Measurements from ENCODE around the gene MYO3B. TPM values are rescaled to one million over a fixed set of nuclear protein-coding genes. Genes with fewer than 3 reads are reported as not detected.

The MYO3B gene
- total RNA-seq, 1 experiment from 2014 or later, result 0.09 TPM

DNA sequence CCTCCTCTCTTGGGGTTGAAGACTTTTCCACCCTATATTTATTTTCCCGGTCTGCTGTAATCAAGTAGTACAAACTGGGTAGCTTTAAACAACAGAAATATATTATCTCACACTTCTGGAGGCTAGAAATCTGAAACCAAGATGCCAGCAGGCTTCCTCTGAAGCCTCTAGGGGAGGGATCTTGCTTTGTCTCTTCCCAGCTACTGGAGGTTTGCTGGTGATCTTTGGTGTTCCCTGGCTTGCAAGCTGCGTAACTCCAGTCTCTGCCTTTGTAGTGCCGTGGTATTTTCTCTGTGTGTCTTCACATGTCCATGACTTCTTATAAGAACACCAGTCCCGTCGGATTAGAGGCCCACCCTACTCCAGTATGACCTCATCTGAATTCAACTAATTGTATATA is 44.4 kb downstream of the MYO3B start:
- H3K27me3 ChIP-seq (replicated peaks; ENCODE audit: control insufficient read depth, insufficient read depth, low read length), result no peaks in the 10 kb centered on the region
- Mint-ChIP-seq H3K4me3 (ENCODE audit: unreplicated experiment) (no peak overlapping the region), H3K27ac (ENCODE audit: unreplicated experiment) (no peak overlapping the region), H3K9me3 (ENCODE audit: unreplicated experiment) (no peaks in the 10 kb centered on the region), H3K27me3 (ENCODE audit: insufficient read depth, unreplicated experiment) (no peaks in the 10 kb centered on the region), H3K36me3 (ENCODE audit: insufficient read depth, unreplicated experiment) (no peaks in the 10 kb centered on the region), H3K4me1 (ENCODE audit: low read depth, unreplicated experiment) (no peaks in the 10 kb centered on the region)
- BruUV-seq (replicated peaks), result no TSS peak
- intact Hi-C loops (cut with micrococcal nuclease; ENCODE audit: unreplicated experiment), result no loop called here
- no peak overlapping the region for H3K4me3 ChIP-seq (ENCODE audit: low read depth, low read length)
- TF ChIP-seq CTCF (IDR thresholded peaks at IDR 0.05; ENCODE audit: insufficient read depth in 1 of 2, low read depth in 1 of 2, low read length in 1 of 2, severe bottlenecking in 1 of 2, unreplicated experiment in 1 of 2), result no peak
- DNase-seq, result no peak
- no peaks in the 10 kb centered on the region for H3K4me1 ChIP-seq
- POLR2A ChIA-PET, result no interaction called here
- CTCF ChIA-PET, result no interaction called here
- H3K36me3 ChIP-seq (ENCODE audit: control insufficient read depth, insufficient read depth, low read length), result no peaks in the 10 kb centered on the region
- no peaks in the 10 kb centered on the region for H3K9me3 ChIP-seq

- Mint-ChIP-seq H3K27ac (ENCODE audit: unreplicated experiment) (no peak overlapping the region), H3K27me3 (ENCODE audit: insufficient read depth, unreplicated experiment) (no peaks in the 10 kb centered on the region)
- POLR2A ChIA-PET, result no interaction called here
Measured at GRCh38 chr2:170222842-170223241, 44.9 kb downstream of the MYO3B start.

GRCh38 chr2:170224692-170225294 is 46.8 kb downstream of the MYO3B start:
- no peak overlapping the region for H3K4me3 ChIP-seq (ENCODE audit: low read depth, low read length)

More at GRCh38 chr2:170222842-170223241, 44.9 kb downstream of the MYO3B start:
- Histone ChIP-seq H3K36me3 (ENCODE audit: control insufficient read depth, insufficient read depth, low read length) (no peaks in the 10 kb centered on the region), H3K4me1 (no peaks in the 10 kb centered on the region), H3K27me3 (replicated peaks; ENCODE audit: control insufficient read depth, insufficient read depth, low read length) (no peaks in the 10 kb centered on the region), H3K4me3 (ENCODE audit: low read depth, low read length) (no peak overlapping the region), H3K9me3 (no peaks in the 10 kb centered on the region)
- Mint-ChIP-seq H3K4me1 (ENCODE audit: low read depth, unreplicated experiment) (no peaks in the 10 kb centered on the region), H3K9me3 (ENCODE audit: unreplicated experiment) (no peaks in the 10 kb centered on the region), H3K36me3 (ENCODE audit: insufficient read depth, unreplicated experiment) (no peaks in the 10 kb centered on the region), H3K4me3 (ENCODE audit: unreplicated experiment) (no peak overlapping the region)
- no peak for DNase-seq
- CTCF ChIA-PET, result no interaction called here
- TF ChIP-seq CTCF (IDR thresholded peaks at IDR 0.05; ENCODE audit: insufficient read depth in 1 of 2, low read depth in 1 of 2, low read length in 1 of 2, severe bottlenecking in 1 of 2, unreplicated experiment in 1 of 2), result no peak
- intact Hi-C loops (cut with micrococcal nuclease; ENCODE audit: unreplicated experiment), result no loop called here
- BruUV-seq (replicated peaks), result no TSS peak

More at GRCh38 chr2:170224692-170225294, 46.8 kb downstream of the MYO3B start:
- Mint-ChIP-seq H3K27ac (ENCODE audit: unreplicated experiment) (no peak overlapping the region), H3K9me3 (ENCODE audit: unreplicated experiment) (no peaks in the 10 kb centered on the region), H3K4me1 (ENCODE audit: low read depth, unreplicated experiment) (no peaks in the 10 kb centered on the region), H3K27me3 (ENCODE audit: insufficient read depth, unreplicated experiment) (no peaks in the 10 kb centered on the region), H3K36me3 (ENCODE audit: insufficient read depth, unreplicated experiment) (no peaks in the 10 kb centered on the region), H3K4me3 (ENCODE audit: unreplicated experiment) (no peak overlapping the region)
- no peak for DNase-seq
- H3K9me3 ChIP-seq, result no peaks in the 10 kb centered on the region
- H3K4me1 ChIP-seq, result no peaks in the 10 kb centered on the region
- no peaks in the 10 kb centered on the region for H3K36me3 ChIP-seq (ENCODE audit: control insufficient read depth, insufficient read depth, low read length)
- no TSS peak for BruUV-seq (replicated peaks)
- ChIA-PET POLR2A (no interaction called here), CTCF (no interaction called here)
- intact Hi-C loops (cut with micrococcal nuclease; ENCODE audit: unreplicated experiment), result no loop called here
- TF ChIP-seq CTCF (IDR thresholded peaks at IDR 0.05; ENCODE audit: insufficient read depth in 1 of 2, low read depth in 1 of 2, low read length in 1 of 2, severe bottlenecking in 1 of 2, unreplicated experiment in 1 of 2), result no peak
- H3K27me3 ChIP-seq (replicated peaks; ENCODE audit: control insufficient read depth, insufficient read depth, low read length), result no peaks in the 10 kb centered on the region

All from Caco-2 (cell line).